ENCODE data around the gene TMEM176B.

- no peak for TF ChIP-seq ZZZ3 (CRISPR knock-in tag; IDR thresholded peaks at IDR 0.05; ENCODE audit: borderline replicate concordance)
- TF ChIP-seq PRDM10 (CRISPR knock-in tag; IDR thresholded peaks at IDR 0.05; ENCODE audit: low read depth), result no peak
- TF ChIP-seq RBFOX2 (IDR thresholded peaks at IDR 0.05; ENCODE audit: low read depth, low read length), result no peak
- no peak for TF ChIP-seq ZNF549 (CRISPR knock-in tag; IDR thresholded peaks at IDR 0.05)
- TF ChIP-seq YY1 (IDR thresholded peaks at IDR 0.05; ENCODE audit: insufficient read depth, insufficient replicate concordance, low read depth, low read length), result no peak
These were observed 55.1 kb downstream of the TMEM176B start for GRCh38 chr7:150745086-150745485.
